ENCODE measurements around the gene PIP5K1B. TPM values are rescaled to one million over a fixed set of nuclear protein-coding genes. Genes with fewer than 3 reads are reported as not detected.

Gene PIP5K1B
- total and polyA plus RNA-seq, 4 donors, result 0.09 to 30.9 (median 0.29) TPM

GRCh38 chr9:68808338-68808890 lies 103.4 kb downstream of the PIP5K1B start:
- WGBS, result 79% methylated on average over 6 of the region's 6 CpGs
- no peaks in the 10 kb centered on the region for H3K4me1 ChIP-seq (ENCODE audit: control insufficient read depth in 4 of 4, insufficient read depth in 4 of 4, low read length in 3 of 4)
- no peaks in the 10 kb centered on the region for H3K9me3 ChIP-seq (ENCODE audit: control insufficient read depth in 4 of 4, low read length in 3 of 4)
- no peak overlapping the region for H3K4me3 ChIP-seq (ENCODE audit: low read depth in 1 of 3, low read length in 3 of 3)
- DNase-seq (ENCODE audit: low spot score), result no peak
- no peaks in the 10 kb centered on the region for H3K27me3 ChIP-seq (ENCODE audit: control insufficient read depth in 4 of 4, insufficient read depth in 4 of 4, low read length in 3 of 4)
- no peak overlapping the region for H3K9ac ChIP-seq (ENCODE audit: low read depth in 1 of 2, low read length in 2 of 2)
- no peak overlapping the region for H3K27ac ChIP-seq (ENCODE audit: low read depth in 1 of 2, low read length in 2 of 2)
- H3K36me3 ChIP-seq (ENCODE audit: control insufficient read depth in 4 of 4, insufficient read depth in 3 of 4, low read depth in 1 of 4, low read length in 3 of 4), result no peaks in the 10 kb centered on the region
- TF ChIP-seq CTCF (IDR thresholded peaks at IDR 0.05; ENCODE audit: low read depth, low read length, missing input control) (no peak), ATF3 (IDR thresholded peaks at IDR 0.05) (no peak), JUND (IDR thresholded peaks at IDR 0.05) (no peak), YY1 (IDR thresholded peaks at IDR 0.05) (no peak), REST (IDR thresholded peaks at IDR 0.05) (no peak), EGR1 (IDR thresholded peaks at IDR 0.05; ENCODE audit: low read depth in 2 of 2) (no peak), FOXA1 (IDR thresholded peaks at IDR 0.05) (no peak), FOXA2 (IDR thresholded peaks at IDR 0.05) (no peak), NR2F2 (IDR thresholded peaks at IDR 0.05) (no peak), SP1 (IDR thresholded peaks at IDR 0.05) (no peak), RAD21 (IDR thresholded peaks at IDR 0.05) (no peak), HNF4A (conservative IDR thresholded peaks at IDR 0.05) (no peak), RXRA (IDR thresholded peaks at IDR 0.05) (no peak), TAF1 (conservative IDR thresholded peaks at IDR 0.05) (no peak), ZBTB33 (IDR thresholded peaks at IDR 0.05) (no peak), HNF4G (IDR thresholded peaks at IDR 0.05) (no peak), GABPA (IDR thresholded peaks at IDR 0.05 in 1 of 2, conservative IDR thresholded peaks at IDR 0.05 in 1 of 2) (no peak)
